ENCODE data around the gene KCNT1. TPM values are rescaled to one million over a fixed set of nuclear protein-coding genes. Genes with fewer than 3 reads are reported as not detected.

Gene KCNT1
- total RNA-seq, 1 donor from 2014 or later: not detected

DNA sequence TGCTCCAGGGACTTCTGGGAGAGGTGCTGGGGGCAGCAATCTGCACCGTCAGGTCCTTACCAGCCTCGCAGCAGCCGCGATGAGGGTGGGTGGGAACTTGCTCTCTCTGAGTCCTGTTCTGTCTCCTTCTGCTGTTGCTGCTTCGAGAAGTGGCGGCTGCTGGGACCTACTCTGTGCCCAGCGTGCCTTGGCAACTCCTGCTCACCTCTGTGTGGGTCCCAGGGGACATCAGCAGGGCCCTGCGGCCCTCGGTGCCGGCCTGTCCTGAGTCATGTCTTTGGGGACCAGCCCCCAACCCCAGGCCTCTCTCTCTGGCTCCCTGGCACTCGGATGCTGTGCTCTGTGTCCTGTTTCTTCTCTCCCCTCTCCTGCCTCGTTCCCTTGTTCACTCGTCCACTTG lies 49.5 kb downstream of the KCNT1 start:
- no peak for DNase-seq
- ATAC-seq (ENCODE audit: low read depth): no peak
- TF ChIP-seq, protein P1, sequence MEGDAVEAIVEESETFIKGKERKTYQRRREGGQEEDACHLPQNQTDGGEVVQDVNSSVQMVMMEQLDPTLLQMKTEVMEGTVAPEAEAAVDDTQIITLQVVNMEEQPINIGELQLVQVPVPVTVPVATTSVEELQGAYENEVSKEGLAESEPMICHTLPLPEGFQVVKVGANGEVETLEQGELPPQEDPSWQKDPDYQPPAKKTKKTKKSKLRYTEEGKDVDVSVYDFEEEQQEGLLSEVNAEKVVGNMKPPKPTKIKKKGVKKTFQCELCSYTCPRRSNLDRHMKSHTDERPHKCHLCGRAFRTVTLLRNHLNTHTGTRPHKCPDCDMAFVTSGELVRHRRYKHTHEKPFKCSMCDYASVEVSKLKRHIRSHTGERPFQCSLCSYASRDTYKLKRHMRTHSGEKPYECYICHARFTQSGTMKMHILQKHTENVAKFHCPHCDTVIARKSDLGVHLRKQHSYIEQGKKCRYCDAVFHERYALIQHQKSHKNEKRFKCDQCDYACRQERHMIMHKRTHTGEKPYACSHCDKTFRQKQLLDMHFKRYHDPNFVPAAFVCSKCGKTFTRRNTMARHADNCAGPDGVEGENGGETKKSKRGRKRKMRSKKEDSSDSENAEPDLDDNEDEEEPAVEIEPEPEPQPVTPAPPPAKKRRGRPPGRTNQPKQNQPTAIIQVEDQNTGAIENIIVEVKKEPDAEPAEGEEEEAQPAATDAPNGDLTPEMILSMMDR (IDR thresholded peaks at IDR 0.05): no peak
- CTCF ChIA-PET: no interaction called here
- Mint-ChIP-seq H3K27ac (no peak overlapping the region), H3K36me3 (ENCODE audit: low read depth) (no peaks in the 10 kb centered on the region), H3K4me1 (no peaks in the 10 kb centered on the region), H3K27me3 (no peaks in the 10 kb centered on the region), H3K9me3 (no peaks in the 10 kb centered on the region), H3K4me3 (no peak overlapping the region)
- POLR2A ChIA-PET: no interaction called here
- intact Hi-C loops (cut with micrococcal nuclease): no loop called here

DNA sequence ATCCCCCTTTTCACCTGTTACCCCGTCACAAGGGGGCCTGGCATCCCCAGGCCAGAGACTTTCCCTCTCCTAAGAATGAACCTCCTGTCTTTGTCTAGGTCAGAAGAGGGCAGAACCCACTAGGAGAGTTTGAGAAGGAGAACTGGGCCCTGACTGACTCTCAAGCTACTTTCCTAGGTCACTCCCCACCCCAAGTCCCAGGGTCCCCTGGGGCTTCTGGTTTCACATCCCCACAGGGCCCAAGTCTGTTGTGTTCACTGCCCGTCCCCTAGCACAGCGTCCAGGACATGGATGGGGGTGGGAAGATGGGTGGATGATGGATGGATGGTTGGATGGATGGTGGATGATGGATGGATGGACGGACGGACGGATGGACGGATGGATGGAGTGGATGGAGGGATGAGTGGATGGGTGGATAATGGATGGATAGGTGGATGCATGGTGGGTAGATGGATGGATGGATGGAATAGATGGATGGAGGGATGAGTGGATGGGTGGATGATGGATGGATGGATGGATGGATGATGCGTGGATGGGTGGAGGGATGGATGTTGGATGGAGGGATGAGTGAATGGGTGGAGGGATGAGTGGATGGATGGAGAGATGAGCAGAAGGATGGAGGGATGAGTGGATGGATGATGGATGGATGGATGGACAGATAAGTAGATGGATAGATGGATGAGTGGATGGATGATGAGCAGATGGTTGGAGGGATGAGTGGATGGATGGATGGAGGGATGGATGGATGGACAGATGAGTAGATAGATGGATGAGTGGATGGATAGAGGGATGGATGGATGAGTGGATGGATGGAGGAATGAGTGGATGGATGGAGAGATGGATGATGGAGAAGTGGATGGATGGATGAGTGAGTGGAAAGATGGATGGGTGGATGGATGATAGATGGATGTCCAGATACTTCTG lies 50.6 kb downstream of the KCNT1 start:
- Mint-ChIP-seq H3K27ac (no peak overlapping the region), H3K9me3 (no peaks in the 10 kb centered on the region), H3K4me1 (no peaks in the 10 kb centered on the region), H3K27me3 (no peaks in the 10 kb centered on the region), H3K36me3 (ENCODE audit: low read depth) (no peaks in the 10 kb centered on the region), H3K4me3 (no peak overlapping the region)
- no peak for DNase-seq
- POLR2A ChIA-PET: no interaction called here
- intact Hi-C loops (cut with micrococcal nuclease): no loop called here
- CTCF ChIA-PET: no interaction called here
- ATAC-seq (ENCODE audit: low read depth): no peak
- TF ChIP-seq, protein P1 (IDR thresholded peaks at IDR 0.05): no peak

- intact Hi-C loops (cut with micrococcal nuclease): no loop called here
- CTCF ChIA-PET: no interaction called here
- TF ChIP-seq, protein P1 (IDR thresholded peaks at IDR 0.05): no peak
Observed at GRCh38 chr9:135753391-135754105, 51.6 kb downstream of the KCNT1 start.

DNA sequence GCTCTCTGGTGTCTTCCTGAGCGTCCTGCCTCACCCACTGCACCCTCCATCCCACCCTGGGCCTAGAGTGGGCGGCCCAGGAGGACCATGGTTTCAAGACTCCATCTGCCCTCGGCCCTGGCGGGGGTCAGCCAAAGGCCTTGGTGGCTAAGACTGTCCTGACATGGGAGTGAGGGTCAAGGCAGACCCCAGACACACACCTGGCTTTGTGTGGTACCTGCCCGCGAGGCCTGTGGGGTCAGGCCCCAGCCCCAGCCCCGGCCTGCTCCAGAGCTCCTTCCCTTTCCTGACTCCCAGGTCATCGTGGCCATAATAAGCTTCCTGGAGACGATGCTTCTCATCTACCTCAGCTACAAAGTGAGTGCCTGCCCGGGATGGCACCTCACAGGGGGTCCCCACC lies 54.6 kb downstream of the KCNT1 start:
- TF ChIP-seq, protein P1 (IDR thresholded peaks at IDR 0.05): no peak
- H3K9me3 Mint-ChIP-seq: no peaks in the 10 kb centered on the region
- no peak overlapping the region for H3K4me3 Mint-ChIP-seq
- ATAC-seq (ENCODE audit: low read depth) (no peak), DNase-seq (no peak)
- no peak overlapping the region for H3K27ac Mint-ChIP-seq
- H3K4me1 Mint-ChIP-seq: no peaks in the 10 kb centered on the region
- intact Hi-C loops (cut with micrococcal nuclease): no loop called here
- ChIA-PET POLR2A (no interaction called here), CTCF (no interaction called here)
- H3K36me3 Mint-ChIP-seq (ENCODE audit: low read depth): no peaks in the 10 kb centered on the region
- no peaks in the 10 kb centered on the region for H3K27me3 Mint-ChIP-seq

More at GRCh38 chr9:135753391-135754105, 51.6 kb downstream of the KCNT1 start:
- ATAC-seq (ENCODE audit: low read depth) (no peak), DNase-seq (no peak)
- H3K4me1 Mint-ChIP-seq: no peaks in the 10 kb centered on the region
- H3K9me3 Mint-ChIP-seq: no peaks in the 10 kb centered on the region
- H3K36me3 Mint-ChIP-seq (ENCODE audit: low read depth): no peaks in the 10 kb centered on the region
- no peaks in the 10 kb centered on the region for H3K27me3 Mint-ChIP-seq
- H3K4me3 Mint-ChIP-seq: no peak overlapping the region
- POLR2A ChIA-PET: no interaction called here
- no peak overlapping the region for H3K27ac Mint-ChIP-seq

DNA sequence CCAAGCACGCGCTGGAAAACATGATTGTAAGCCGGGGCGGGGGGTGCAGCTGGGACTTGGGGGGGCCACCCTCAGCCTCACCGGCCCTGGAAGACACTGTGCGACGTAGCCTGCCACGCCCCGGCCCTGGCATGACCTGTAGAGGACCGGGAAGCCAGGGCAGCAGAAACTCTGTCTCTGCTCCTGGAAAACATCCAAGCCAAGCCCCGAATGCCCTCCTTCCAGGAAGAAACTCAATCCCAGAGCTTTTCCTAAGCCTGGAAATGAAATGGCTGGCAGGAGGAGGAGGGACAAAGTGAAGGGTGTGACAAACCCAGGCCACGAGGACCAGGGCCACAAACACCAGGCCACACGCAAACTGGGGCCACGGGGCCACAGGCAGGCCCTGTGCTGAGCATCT lies 55.4 kb downstream of the KCNT1 start:
- Mint-ChIP-seq H3K4me1 (no peaks in the 10 kb centered on the region), H3K4me3 (no peak overlapping the region), H3K27ac (no peak overlapping the region), H3K9me3 (no peaks in the 10 kb centered on the region), H3K36me3 (ENCODE audit: low read depth) (no peaks in the 10 kb centered on the region), H3K27me3 (no peaks in the 10 kb centered on the region)
- CTCF ChIA-PET: no interaction called here
- intact Hi-C loops (cut with micrococcal nuclease): no loop called here
- DNase-seq (no peak), ATAC-seq (ENCODE audit: low read depth) (no peak)
- POLR2A ChIA-PET: no interaction called here
- TF ChIP-seq, protein P1 (IDR thresholded peaks at IDR 0.05): no peak

All from activated B cell treated with CpG ODN at 0.5 μM for 24 hours (primary cell).